ENCODE data around the gene SIPA1L3.

DNA sequence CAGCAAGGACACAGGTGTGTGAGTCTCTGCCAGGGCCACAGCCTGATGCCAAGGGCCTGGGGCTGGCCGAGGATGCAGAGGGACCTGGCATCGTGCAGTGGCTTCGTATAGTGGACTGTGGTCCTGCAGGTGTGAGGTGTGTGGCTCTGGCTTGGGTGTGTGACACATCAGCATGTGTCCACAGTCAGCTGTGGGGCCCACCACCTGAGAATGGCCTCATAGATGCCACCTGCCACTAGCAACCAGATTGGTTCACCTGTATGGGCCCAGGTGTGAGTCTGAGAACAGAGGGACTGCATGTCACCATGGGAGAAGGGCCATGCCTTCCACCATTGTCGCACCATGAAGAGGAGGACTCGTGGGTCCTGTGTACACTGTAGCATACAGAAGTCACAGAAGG, 346.8 kb downstream of the SIPA1L3 start:
- TF ChIP-seq, protein P1, sequence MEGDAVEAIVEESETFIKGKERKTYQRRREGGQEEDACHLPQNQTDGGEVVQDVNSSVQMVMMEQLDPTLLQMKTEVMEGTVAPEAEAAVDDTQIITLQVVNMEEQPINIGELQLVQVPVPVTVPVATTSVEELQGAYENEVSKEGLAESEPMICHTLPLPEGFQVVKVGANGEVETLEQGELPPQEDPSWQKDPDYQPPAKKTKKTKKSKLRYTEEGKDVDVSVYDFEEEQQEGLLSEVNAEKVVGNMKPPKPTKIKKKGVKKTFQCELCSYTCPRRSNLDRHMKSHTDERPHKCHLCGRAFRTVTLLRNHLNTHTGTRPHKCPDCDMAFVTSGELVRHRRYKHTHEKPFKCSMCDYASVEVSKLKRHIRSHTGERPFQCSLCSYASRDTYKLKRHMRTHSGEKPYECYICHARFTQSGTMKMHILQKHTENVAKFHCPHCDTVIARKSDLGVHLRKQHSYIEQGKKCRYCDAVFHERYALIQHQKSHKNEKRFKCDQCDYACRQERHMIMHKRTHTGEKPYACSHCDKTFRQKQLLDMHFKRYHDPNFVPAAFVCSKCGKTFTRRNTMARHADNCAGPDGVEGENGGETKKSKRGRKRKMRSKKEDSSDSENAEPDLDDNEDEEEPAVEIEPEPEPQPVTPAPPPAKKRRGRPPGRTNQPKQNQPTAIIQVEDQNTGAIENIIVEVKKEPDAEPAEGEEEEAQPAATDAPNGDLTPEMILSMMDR (conservative IDR thresholded peaks at IDR 0.05; ENCODE audit: low read depth, low read length): no peak
- no peak for TF ChIP-seq EZH2 (IDR thresholded peaks at IDR 0.05; ENCODE audit: borderline replicate concordance, low read depth, low read length, poor library complexity, severe bottlenecking)

Measured in A673 (cell line).